Activated CD4-positive, alpha-beta memory T cell treated with anti-CD3 and anti-CD28 coated beads for 36 hours (primary cell): ENCODE measurements around the gene MTX2. TPM values are rescaled to one million over a fixed set of nuclear protein-coding genes. Genes with fewer than 3 reads are reported as not detected.
A peak's percentile ranks its signal among the peaks of the same experiment; 100 is the strongest.

Experiments
- CTCF ChIA-PET: fragments of 350-600 bp; sonication (Branson Sonifier 250); formaldehyde crosslinking; loops from one replicate; lab custom pipeline; 2021; ENCODE audit warnings: antibody characterized with exemption, inconsistent platforms; lab: Charles Lee
- POLR2A ChIA-PET: fragments of 350-600 bp; sonication (Branson Sonifier 250); formaldehyde crosslinking; loops from one replicate; lab custom pipeline; 2021; ENCODE audit warnings: antibody characterized with exemption; lab: Charles Lee
- DNase-seq: peaks from one replicate; pipeline ENCODE4 v3.0.0-alpha.2; 2020
- H3K27ac Mint-ChIP-seq: one replicate; pipeline ENCODE4 v1.8.0; 2021; ENCODE audit warnings: mixed read lengths
- H3K27me3 Mint-ChIP-seq: one replicate; pipeline ENCODE4 v1.8.0; 2021; ENCODE audit warnings: mixed read lengths
- H3K36me3 Mint-ChIP-seq: one replicate; pipeline ENCODE4 v1.8.0; 2021; ENCODE audit warnings: mixed read lengths
- H3K4me1 Mint-ChIP-seq: one replicate; pipeline ENCODE4 v1.8.0; 2021; ENCODE audit warnings: low read depth, mixed read lengths
- H3K4me3 Mint-ChIP-seq: one replicate; pipeline ENCODE4 v1.8.0; 2021; ENCODE audit warnings: mild to moderate bottlenecking, mixed read lengths
- H3K9me3 Mint-ChIP-seq: one replicate; pipeline ENCODE4 v1.8.0; 2021; ENCODE audit warnings: mixed read lengths
- intact Hi-C: fragments of 100-400 bp; cut with micrococcal nuclease; formaldehyde crosslinking; loops from one replicate; pipeline ENCODE4 v1.15.1; 2023
- total RNA-seq, 2 experiments: library from RNA; stranded (reverse); gene quantifications; one replicate each; pipeline ENCODE4 v1.2.3, GENCODE V29; 2021

The MTX2 gene
- total RNA-seq, 2 experiments from 2014 or later = 25.8 to 28.2 TPM

- H3K4me1 Mint-ChIP-seq = peaks cover 16% of the 10 kb centered on the region
- no peaks in the 10 kb centered on the region for H3K9me3 Mint-ChIP-seq
- peak overlapping the region; percentile 84 for H3K27ac Mint-ChIP-seq
- ChIA-PET POLR2A (no interaction called here), CTCF (interaction anchor here (0.5 to 1.4 kb wide), 2 partner anchors 187 to 1018 kb away, joined by 3 to 6 read pairs; no protein-coding TSS in a partner anchor)
- no peaks in the 10 kb centered on the region for H3K36me3 Mint-ChIP-seq
- peak overlapping the region; percentile 98 for H3K4me3 Mint-ChIP-seq
- intact Hi-C loops = loop anchor here (2.0 to 5.0 kb wide), 2 partner anchors 266 to 1123 kb away; partner anchors contain the start of genes AGPS and LNPK
- peaks cover 2% of the 10 kb centered on the region for H3K27me3 Mint-ChIP-seq
- no peak for DNase-seq
Observed at GRCh38 chr2:176268976-176269318, 295 bp upstream of the MTX2 start.

- intact Hi-C loops = loop anchor here (1.0 kb wide), 1 partner anchor 18 kb away; no protein-coding TSS in a partner anchor
- Mint-ChIP-seq H3K4me3 (peak overlapping the region; percentile 98), H3K9me3 (no peaks in the 10 kb centered on the region), H3K27me3 (peaks cover 2% of the 10 kb centered on the region), H3K4me1 (peaks cover 16% of the 10 kb centered on the region), H3K36me3 (no peaks in the 10 kb centered on the region), H3K27ac (peak overlapping the region; percentile 84)
- DNase-seq = no peak
- POLR2A ChIA-PET = no interaction called here
- CTCF ChIA-PET = no interaction called here
Observed at GRCh38 chr2:176270100-176270750, 983 bp downstream of the MTX2 start.

GRCh38 chr2:176272870-176273459, 3.7 kb downstream of the MTX2 start:
- Mint-ChIP-seq H3K9me3 (no peaks in the 10 kb centered on the region), H3K27me3 (no peaks in the 10 kb centered on the region), H3K36me3 (peaks cover 2% of the 10 kb centered on the region), H3K4me1 (peaks cover 16% of the 10 kb centered on the region), H3K27ac (no peak overlapping the region), H3K4me3 (no peak overlapping the region)
- intact Hi-C loops = no loop called here
- ChIA-PET CTCF (no interaction called here), POLR2A (no interaction called here)
- DNase-seq = no peak

GRCh38 chr2:176278927-176279326, 9.7 kb downstream of the MTX2 start:
- H3K27me3 Mint-ChIP-seq = no peaks in the 10 kb centered on the region
- ChIA-PET CTCF (no interaction called here), POLR2A (no interaction called here)
- peaks cover 6% of the 10 kb centered on the region for H3K36me3 Mint-ChIP-seq
- no peak overlapping the region for H3K27ac Mint-ChIP-seq
- H3K9me3 Mint-ChIP-seq = no peaks in the 10 kb centered on the region
- H3K4me1 Mint-ChIP-seq = peaks cover 22% of the 10 kb centered on the region
- DNase-seq = no peak
- intact Hi-C loops = no loop called here
- H3K4me3 Mint-ChIP-seq = no peak overlapping the region

- intact Hi-C loops = no loop called here
- ChIA-PET CTCF (no interaction called here), POLR2A (no interaction called here)
- H3K9me3 Mint-ChIP-seq = no peaks in the 10 kb centered on the region
- H3K27me3 Mint-ChIP-seq = no peaks in the 10 kb centered on the region
- H3K27ac Mint-ChIP-seq = no peak overlapping the region
- H3K36me3 Mint-ChIP-seq = peaks cover 6% of the 10 kb centered on the region
- no peak for DNase-seq
- H3K4me3 Mint-ChIP-seq = no peak overlapping the region
- H3K4me1 Mint-ChIP-seq = peaks cover 26% of the 10 kb centered on the region
Observed at GRCh38 chr2:176280156-176280555, 10.9 kb downstream of the MTX2 start.

GRCh38 chr2:176280867-176281658, 11.8 kb downstream of the MTX2 start:
- CTCF ChIA-PET = no interaction called here
- no peaks in the 10 kb centered on the region for H3K9me3 Mint-ChIP-seq

GRCh38 chr2:176283291-176284068, 14.2 kb downstream of the MTX2 start:
- Mint-ChIP-seq H3K4me1 (peaks cover 32% of the 10 kb centered on the region), H3K4me3 (no peak overlapping the region), H3K36me3 (peaks cover 6% of the 10 kb centered on the region), H3K27ac (no peak overlapping the region), H3K9me3 (no peaks in the 10 kb centered on the region), H3K27me3 (no peaks in the 10 kb centered on the region)
- intact Hi-C loops = no loop called here
- DNase-seq = no peak
- CTCF ChIA-PET = no interaction called here
- POLR2A ChIA-PET = no interaction called here

More at GRCh38 chr2:176280867-176281658, 11.8 kb downstream of the MTX2 start:
- no peak for DNase-seq
- peaks cover 6% of the 10 kb centered on the region for H3K36me3 Mint-ChIP-seq
- H3K4me3 Mint-ChIP-seq = no peak overlapping the region
- H3K27me3 Mint-ChIP-seq = no peaks in the 10 kb centered on the region
- POLR2A ChIA-PET = interaction anchor here (1.0 kb wide), 1 partner anchor 17 kb away, joined by 3 read pairs; no protein-coding TSS in a partner anchor
- intact Hi-C loops = no loop called here
- no peak overlapping the region for H3K27ac Mint-ChIP-seq
- H3K4me1 Mint-ChIP-seq = peaks cover 29% of the 10 kb centered on the region

GRCh38 chr2:176284461-176285049, 15.3 kb downstream of the MTX2 start:
- H3K4me3 Mint-ChIP-seq = no peak overlapping the region
- H3K27ac Mint-ChIP-seq = no peak overlapping the region
- CTCF ChIA-PET = no interaction called here
- H3K9me3 Mint-ChIP-seq = no peaks in the 10 kb centered on the region
- peaks cover 6% of the 10 kb centered on the region for H3K36me3 Mint-ChIP-seq
- intact Hi-C loops = no loop called here
- DNase-seq = no peak
- POLR2A ChIA-PET = no interaction called here
- peaks cover 32% of the 10 kb centered on the region for H3K4me1 Mint-ChIP-seq
- no peaks in the 10 kb centered on the region for H3K27me3 Mint-ChIP-seq

- no peaks in the 10 kb centered on the region for H3K27me3 Mint-ChIP-seq
- intact Hi-C loops = no loop called here
- peaks cover 32% of the 10 kb centered on the region for H3K4me1 Mint-ChIP-seq
- H3K9me3 Mint-ChIP-seq = no peaks in the 10 kb centered on the region
- POLR2A ChIA-PET = no interaction called here
- H3K36me3 Mint-ChIP-seq = peaks cover 6% of the 10 kb centered on the region
- no peak overlapping the region for H3K27ac Mint-ChIP-seq
- DNase-seq = no peak
- CTCF ChIA-PET = no interaction called here
- H3K4me3 Mint-ChIP-seq = no peak overlapping the region
Observed at GRCh38 chr2:176285321-176285720, 16.1 kb downstream of the MTX2 start.

- H3K9me3 Mint-ChIP-seq = no peaks in the 10 kb centered on the region
- H3K27me3 Mint-ChIP-seq = no peaks in the 10 kb centered on the region
- no peak overlapping the region for H3K4me3 Mint-ChIP-seq
- DNase-seq = no peak
- intact Hi-C loops = no loop called here
- H3K27ac Mint-ChIP-seq = no peak overlapping the region
- ChIA-PET CTCF (no interaction called here), POLR2A (no interaction called here)
- peaks cover 2% of the 10 kb centered on the region for H3K36me3 Mint-ChIP-seq
- peaks cover 26% of the 10 kb centered on the region for H3K4me1 Mint-ChIP-seq
Observed at GRCh38 chr2:176291335-176291734, 22.1 kb downstream of the MTX2 start.

- no peaks in the 10 kb centered on the region for H3K9me3 Mint-ChIP-seq
- intact Hi-C loops = no loop called here
- no peaks in the 10 kb centered on the region for H3K27me3 Mint-ChIP-seq
- no peak for DNase-seq
- ChIA-PET CTCF (no interaction called here), POLR2A (no interaction called here)
- peak overlapping the region; percentile 33 for H3K27ac Mint-ChIP-seq
- H3K4me1 Mint-ChIP-seq = peaks cover 24% of the 10 kb centered on the region
- H3K4me3 Mint-ChIP-seq = no peak overlapping the region
- H3K36me3 Mint-ChIP-seq = no peaks in the 10 kb centered on the region
Observed at GRCh38 chr2:176291809-176292283, 22.6 kb downstream of the MTX2 start.
